CD4-positive, alpha-beta T cell treated with Interleukin-17A for 1 hour (primary cell): Measurements from ENCODE around the gene BMP8B.
"Not testable (repeated sequence)": the region's sequence is repeated elsewhere in the genome, so short reads cannot be mapped to it uniquely, and the experiment has no call there.

Experiments
- DNase-seq: peaks from one replicate; pipeline ENCODE4 v3.0.0-alpha.2; 2020

The BMP8B gene

DNA sequence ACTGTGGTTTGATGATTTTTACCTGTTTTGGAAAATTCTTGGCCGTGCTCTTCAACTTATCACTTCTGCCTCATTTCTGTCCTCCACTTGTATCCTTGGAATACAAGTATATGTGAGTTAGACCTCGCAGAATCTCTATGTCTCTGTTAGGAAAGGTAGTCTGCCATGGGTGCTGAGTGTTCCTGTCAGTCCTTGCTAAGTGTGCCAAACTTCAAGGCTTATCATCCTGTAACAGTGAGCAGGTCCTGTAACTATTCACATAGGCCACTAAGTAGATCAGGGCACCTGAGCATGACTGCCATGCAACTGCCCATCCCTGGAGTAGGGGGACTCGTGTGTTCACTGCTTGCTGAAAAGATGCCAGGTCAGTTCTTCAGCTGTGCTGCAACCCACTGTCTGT is 24.2 kb upstream of the BMP8B start:
- DNase-seq: no peak

DNA sequence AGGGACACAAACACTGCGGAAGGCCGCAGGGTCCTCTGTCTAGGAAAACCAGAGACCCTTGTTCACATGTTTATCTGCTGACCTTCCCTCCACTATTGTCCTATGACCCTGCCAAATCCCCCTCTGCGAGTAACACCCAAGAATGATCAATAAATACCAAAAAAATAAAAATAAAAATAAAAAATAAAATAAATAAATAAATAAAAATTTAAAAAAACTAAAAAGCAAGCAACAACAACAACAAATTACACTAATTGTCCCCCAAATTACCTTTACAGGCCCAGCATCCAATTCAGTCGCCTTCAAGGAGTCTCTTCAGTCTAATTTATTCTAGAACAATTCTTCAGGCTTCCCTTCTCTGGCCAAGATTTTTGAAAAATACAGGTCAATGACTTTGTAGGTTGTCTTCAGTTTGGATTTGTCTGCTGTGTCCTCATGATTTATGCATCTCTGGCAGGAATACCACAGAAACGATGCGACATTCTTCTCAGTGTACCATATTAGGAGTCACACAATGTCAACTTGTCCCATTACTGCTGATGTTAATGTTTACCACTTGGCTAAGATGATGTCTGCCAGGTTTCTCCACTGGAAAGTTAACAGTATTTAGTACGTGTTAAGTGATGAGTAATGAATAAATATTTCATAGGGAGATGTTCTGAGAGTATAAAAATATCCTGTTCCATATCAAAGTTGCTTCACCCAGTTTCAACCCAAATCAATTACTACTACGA is 20.3 kb upstream of the BMP8B start:
- DNase-seq: no peak

DNA sequence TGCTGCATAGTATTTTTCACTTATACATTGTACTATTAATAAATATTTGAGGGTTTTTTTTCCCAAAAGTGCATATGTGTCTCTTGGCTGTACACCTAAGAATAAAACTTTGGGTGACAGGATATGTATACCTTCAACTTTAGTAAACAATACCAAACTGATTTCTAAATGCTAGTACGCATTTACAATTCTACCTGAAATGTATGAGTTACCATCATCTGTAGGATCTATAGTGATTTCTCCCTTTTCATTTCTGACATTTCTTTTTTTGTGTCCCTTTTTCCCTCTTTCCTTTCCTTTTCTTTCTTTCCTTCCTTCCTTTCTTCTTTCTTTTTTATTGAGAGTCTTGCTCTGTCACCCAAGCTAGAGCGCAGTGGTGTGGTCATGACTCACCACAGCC is 16.7 kb upstream of the BMP8B start:
- DNase-seq: no peak

DNA sequence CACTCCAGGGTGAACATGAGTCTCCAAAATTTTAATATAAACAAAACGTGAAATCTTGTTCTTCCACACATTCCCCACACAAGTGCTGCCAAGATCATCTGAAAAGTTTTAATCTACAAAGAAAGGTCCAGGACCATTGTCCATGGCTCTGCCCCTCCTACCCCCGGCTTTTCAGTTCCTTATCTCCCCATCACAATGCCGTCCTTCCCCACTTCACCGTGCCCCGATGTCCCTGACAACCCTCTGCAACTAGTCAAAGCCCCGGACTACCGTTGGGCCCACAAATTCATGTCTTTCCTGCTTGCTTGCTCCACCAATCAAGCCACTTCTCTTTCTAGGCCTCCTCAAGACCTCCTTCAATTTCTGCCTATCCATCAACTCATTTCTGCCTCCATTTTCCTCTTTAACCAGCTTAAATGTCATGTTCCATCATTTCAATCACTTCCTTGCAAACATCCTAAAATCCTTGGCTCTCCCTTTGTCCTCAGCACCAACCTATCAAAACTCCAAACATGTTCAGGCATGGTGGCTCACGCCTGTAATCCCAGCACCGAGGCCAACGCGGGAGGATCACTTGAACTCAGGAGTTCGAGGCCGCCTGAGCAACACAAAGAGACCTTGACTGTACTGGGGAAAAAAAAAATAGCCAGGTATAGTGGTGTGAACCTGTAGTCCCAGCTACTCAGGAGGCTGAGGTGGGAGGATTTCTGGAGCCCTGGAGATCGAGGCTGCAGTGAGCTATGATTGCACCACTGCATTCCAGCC is 14.0 kb upstream of the BMP8B start:
- no peak for DNase-seq

- DNase-seq: no peak
These were observed 11.8 kb upstream of the BMP8B start for GRCh38 chr1:39800471-39800835.

GRCh38 chr1:39799770-39800470 is 11.3 kb upstream of the BMP8B start:
- peak; percentile 73 for DNase-seq

DNA sequence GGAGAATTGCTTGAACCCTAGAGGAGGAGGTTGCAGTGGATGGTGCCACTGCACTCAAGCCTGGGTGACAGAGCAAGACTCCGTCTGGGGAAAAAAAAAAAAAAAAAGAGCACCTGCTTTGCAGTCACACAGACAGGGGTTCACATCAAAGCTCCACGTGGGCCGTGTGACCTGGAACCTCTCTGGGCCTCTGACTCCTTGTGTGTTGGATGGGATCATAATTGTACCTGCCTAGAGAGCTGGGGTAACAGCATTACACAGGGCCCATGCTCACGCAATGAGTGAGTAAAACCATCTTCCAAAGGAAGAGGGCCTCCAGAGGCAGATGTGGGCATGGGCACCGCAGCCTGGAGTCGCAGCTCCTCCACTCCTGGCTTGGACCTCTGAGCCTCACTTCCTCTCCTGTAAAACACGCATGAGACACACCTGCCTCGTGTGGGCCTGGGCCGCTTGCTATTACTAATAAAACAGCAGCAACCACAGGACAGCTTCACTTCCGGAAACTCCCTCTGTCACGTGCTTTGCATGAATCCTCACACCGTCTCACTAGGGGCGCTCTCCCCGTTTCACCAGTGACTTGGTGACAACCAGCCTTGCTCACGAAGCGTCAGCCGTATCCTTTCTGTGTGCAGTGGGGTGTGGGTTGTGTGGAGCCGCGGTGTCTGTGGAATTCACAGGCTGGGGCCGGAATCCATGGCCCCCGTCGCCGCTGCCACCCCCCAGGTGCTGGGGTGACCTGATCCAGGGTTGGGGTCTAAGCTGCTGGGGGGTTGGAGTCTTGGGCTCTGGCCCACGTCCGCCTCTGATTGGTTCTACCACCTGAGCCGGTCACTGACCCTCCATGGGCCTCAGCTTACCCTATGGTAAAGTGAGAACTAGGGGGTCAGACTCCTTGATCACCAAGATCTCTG is 10.4 kb upstream of the BMP8B start:
- DNase-seq: peak; percentile 94

- no peak for DNase-seq
These were observed 7.0 kb upstream of the BMP8B start for GRCh38 chr1:39795651-39796050.

GRCh38 chr1:39791838-39792237 is 3.2 kb upstream of the BMP8B start:
- DNase-seq: no peak

DNA sequence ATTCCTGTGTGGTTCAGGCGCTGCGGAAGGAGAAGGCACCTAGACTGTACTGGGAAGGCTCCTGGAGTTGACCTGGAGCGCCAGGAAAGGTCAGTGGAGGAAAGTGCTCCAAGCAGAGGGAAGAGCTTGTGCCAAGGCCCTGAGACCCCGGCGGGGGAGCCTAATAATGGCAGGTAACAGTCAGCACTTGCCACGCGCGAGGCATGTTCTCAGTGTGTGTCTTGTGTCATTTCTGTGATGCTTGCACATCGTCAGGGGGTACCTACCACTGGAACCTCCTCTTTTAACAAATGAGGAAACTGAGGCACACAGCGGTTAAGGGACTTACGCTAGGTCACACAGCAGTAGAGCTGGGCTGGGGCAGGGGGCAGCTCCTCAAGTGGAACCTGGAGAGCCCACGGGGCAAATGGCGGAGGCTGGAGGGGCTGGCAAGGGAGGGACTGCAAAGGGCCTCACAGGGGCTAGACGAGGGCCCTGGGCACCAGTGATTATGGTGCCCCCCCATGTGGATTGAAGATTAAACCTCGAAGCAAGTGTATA is 976 bp upstream of the BMP8B start:
- no peak for DNase-seq

DNA sequence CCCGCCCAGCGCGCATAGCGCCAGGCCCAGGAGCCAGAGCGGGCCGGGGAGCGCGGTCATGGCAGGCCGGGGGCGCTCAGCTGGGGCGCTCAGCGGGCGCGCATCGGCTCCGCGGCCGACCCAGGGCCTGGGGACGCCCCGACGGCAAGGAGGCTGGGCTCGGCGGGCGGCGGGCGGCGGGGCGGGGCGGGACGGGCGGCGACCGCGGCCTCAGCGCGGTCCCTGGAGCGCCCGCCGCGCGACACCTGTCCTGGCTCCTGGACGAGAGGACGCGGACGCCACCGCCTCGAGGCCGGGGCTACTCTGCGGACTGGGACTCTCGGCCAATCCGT is 273 bp downstream of the BMP8B start:
- no peak for DNase-seq

DNA sequence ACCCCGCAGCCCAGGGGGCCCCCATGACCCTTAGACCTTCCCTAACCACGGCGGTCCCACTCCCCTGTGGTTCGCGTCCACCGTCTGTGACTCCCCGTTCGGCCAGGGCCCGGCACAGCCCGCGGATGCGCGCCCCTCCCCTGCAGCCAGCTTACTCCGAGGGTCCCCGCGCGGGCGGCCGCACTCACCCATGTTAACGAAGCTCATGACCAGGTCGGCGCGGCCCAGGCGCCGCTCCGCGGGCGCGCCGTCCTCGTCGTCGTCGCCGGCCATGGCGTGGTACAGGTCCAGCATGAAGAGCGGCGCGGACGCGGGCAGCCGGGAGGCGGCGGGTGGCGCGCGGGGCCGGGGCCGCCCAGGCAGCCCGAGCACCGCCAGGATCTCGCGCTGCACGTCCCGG is 701 bp downstream of the BMP8B start:
- DNase-seq: not testable (repeated sequence)

- DNase-seq: no peak
These were observed 1.2 kb downstream of the BMP8B start for GRCh38 chr1:39787468-39787867.

GRCh38 chr1:39787108-39787375 is 1.6 kb downstream of the BMP8B start:
- DNase-seq: not testable (repeated sequence)

GRCh38 chr1:39786303-39787107 is 2.2 kb downstream of the BMP8B start:
- DNase-seq: not testable (repeated sequence)

GRCh38 chr1:39782685-39783084 is 6.0 kb downstream of the BMP8B start:
- DNase-seq: not testable (repeated sequence)

DNA sequence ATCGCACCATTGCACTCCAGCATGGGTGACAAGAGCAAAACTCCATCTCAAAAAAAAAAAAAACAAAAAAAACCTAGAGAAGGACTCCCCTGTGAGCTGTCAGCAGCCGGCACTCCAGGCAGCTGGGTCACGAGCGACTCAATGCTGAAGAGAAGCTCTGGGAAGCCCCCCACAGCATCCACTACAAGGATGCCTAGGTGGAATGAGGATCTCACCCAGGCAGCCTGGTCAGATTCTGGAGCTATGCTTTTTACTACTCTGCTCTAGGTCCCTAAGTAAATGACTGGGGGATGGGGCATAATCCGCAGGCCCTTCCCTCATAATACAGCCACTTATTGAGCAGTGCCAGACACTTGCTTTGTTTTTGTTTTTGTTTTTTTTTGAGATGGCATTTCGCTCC is 6.6 kb downstream of the BMP8B start:
- DNase-seq: no peak

DNA sequence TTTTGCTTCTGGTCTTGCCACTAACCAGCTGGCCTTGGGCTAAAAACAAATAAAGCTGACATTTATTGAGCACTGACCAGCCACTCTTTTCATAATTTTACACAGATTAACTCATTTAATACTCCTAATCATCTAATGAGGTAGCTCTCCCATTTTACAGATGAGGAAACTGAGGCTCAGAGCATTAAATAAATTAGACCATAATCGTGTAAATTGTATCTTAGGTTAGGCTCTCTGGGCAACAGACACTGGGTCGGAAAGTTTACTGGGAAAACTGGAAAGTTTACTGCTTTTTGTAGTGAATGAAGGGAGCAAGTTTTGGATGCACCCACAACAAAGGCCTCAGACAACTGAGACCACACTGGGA is 7.3 kb downstream of the BMP8B start:
- DNase-seq: no peak

DNA sequence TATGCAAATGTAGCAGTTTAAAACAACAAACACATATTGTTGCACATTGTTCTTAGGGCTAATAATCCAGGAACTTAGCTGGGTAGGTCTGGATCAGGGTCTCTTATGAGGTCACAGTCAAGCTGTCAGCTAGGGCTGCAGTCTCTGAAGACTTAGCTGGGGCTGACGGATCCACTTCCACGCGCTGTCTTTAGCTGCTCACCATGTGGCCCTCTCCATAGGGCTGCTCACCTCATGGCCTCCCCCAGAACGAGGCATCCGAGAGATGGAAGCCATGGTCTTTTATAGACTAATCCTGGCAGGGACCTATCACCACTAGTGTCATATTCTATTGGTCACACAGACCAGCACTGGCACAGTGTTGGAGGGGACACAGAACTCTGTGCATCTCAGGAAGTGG is 8.8 kb downstream of the BMP8B start:
- DNase-seq: no peak

DNA sequence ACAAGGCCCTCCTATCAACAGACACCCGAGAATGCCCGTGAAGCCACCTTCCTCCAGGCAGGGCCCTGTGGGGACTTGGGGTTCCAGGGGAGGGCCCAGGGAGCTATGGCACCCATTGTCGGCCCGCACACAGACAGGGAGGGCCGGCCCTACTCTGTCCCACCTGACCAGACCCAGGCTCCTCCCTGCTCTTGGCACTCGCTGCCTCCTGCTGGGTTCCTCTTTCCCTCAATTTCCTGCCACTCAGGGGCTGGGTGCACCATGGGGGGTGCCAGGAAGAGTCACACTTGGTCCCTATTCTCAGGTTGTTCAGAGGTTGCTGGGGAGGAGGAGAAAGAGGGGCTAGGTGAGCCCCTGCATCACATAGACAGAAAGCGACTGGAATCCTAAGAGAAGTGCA is 9.5 kb downstream of the BMP8B start:
- no peak for DNase-seq

- DNase-seq: not testable (repeated sequence)
These were observed 10.1 kb downstream of the BMP8B start for GRCh38 chr1:39778463-39779099.

DNA sequence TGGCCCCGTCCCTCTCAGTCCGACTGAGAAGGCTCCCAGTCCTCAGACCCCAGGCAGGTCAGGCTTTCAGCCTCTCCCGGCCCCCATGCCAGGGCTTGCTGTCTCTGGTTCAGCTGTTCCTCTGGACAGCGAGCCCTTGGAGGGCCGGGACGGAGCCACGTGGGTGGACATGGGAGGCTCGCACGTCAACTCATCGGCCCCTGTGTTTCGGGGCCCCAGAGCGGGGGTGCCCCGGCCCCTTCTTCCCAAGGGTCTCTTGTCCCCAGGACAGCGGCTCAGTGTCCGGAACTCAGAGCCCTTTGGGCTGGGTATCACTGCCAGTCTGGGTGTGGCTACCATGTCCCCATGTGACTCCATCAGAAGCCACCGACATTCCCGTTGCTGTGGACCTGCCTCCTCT is 10.8 kb downstream of the BMP8B start:
- DNase-seq: not testable (repeated sequence)
